Measurements from ENCODE around the gene PCDH15. TPM values are rescaled to one million over a fixed set of nuclear protein-coding genes. Genes with fewer than 3 reads are reported as not detected.

The PCDH15 gene
- total RNA-seq (2016; rRNA removed; fragmentation: Illumina TruSeq; extraction: Trizol) (not detected in 2 replicates), polyA plus RNA-seq (2011; rRNA removed) (not detected in 2 replicates), polyA minus RNA-seq (2011; rRNA and poly(A)+ RNA removed; ENCODE audit: low replicate concordance) (0.07 TPM in 1 of 2 replicates, not detected in the other), Bru-seq, nascent RNA (percentile 1 among the genes with signal in this experiment), BruChase-seq, experiment 1, labeled RNA remaining after a 6-hour chase (percentile 0 among the genes with signal in this experiment), BruChase-seq, experiment 2, labeled RNA remaining after a 2-hour chase (percentile 0 among the genes with signal in this experiment)
- not detected in 2 replicates for total RNA-seq (2016; cell fraction: cytosol; rRNA removed; fragmentation: Illumina TruSeq; extraction: Trizol; ENCODE audit: low read depth)
- total RNA-seq (2016; cell fraction: insoluble cytoplasmic fraction; rRNA removed; fragmentation: Illumina TruSeq; extraction: Trizol): not detected in 2 replicates
- total RNA-seq (2016; cell fraction: membrane; rRNA removed; fragmentation: Illumina TruSeq; extraction: Trizol): not detected in 2 replicates
- total RNA-seq (2016; cell fraction: nucleus; rRNA removed; fragmentation: Illumina TruSeq; extraction: Trizol): not detected in 2 replicates
- polyA plus RNA-seq (2011; cell fraction: cytosol; rRNA removed): not detected in 2 replicates
- not detected in 2 replicates for polyA plus RNA-seq (2011; cell fraction: nucleus; rRNA removed)
- not detected in 2 replicates for polyA plus RNA-seq (2012)
- not detected in 2 replicates for polyA plus RNA-seq (2016; cell fraction: cytosol; fragmentation: Illumina TruSeq; extraction: Trizol; ENCODE audit: low read depth)
- not detected in 2 replicates for polyA plus RNA-seq (2016; cell fraction: insoluble cytoplasmic fraction; fragmentation: Illumina TruSeq; extraction: Trizol; ENCODE audit: low read depth)
- polyA plus RNA-seq (2016; cell fraction: membrane; fragmentation: Illumina TruSeq; extraction: Trizol; ENCODE audit: low read depth): not detected in 2 replicates
- not detected in 2 replicates for polyA plus RNA-seq (2016; cell fraction: nucleus; fragmentation: Illumina TruSeq; extraction: Trizol; ENCODE audit: insufficient read depth, low read depth)
- polyA minus RNA-seq (2011; cell fraction: cytosol; rRNA and poly(A)+ RNA removed): not detected in 2 replicates
- not detected in 2 replicates for polyA minus RNA-seq (2011; cell fraction: nucleus; rRNA and poly(A)+ RNA removed)
- long read RNA-seq, experiment 1: 0 reads
- long read RNA-seq, experiment 2: 0 reads

- H3K36me3 ChIP-seq (replicated peaks in 1 of 2; ENCODE audit: control insufficient read depth in 1 of 2, insufficient read depth in 2 of 2, low read length in 2 of 2): no peaks in the 10 kb centered on the region
- intact Hi-C loops (cut with micrococcal nuclease; ENCODE audit: unreplicated experiment) (no loop called here), in situ Hi-C loops (cut with HindIII; ENCODE audit: extremely low pct_ligation_motif_present, low pct_unique_long_range_greater_than_20kb) (no loop called here)
- H3K9ac ChIP-seq (ENCODE audit: insufficient read depth, low read depth, low read length): no peak within 1 kb of the TSS
- ChIA-PET POLR2A (no interaction called here), CTCF (ENCODE audit: low intra/inter-chr PET ratio, low total read pairs) (no interaction called here)
- 3% methylated on average over 6 of the region's 10 CpGs for WGBS (ENCODE audit: low lambda C conversion rate)
- H3K27ac ChIP-seq (ENCODE audit: extremely low read length, insufficient read depth, low read length): no peak within 1 kb of the TSS
- no peaks in the 10 kb centered on the region for H3K9me3 ChIP-seq (ENCODE audit: low read length)
- H3K4me3 ChIP-seq (replicated peaks in 1 of 3; ENCODE audit: insufficient read depth in 1 of 3, low read depth in 2 of 3, low read length in 3 of 3): no peak within 1 kb of the TSS
- no peaks in the 10 kb centered on the region for H3K4me1 ChIP-seq (ENCODE audit: insufficient read depth, low read length)
- no peak within 1 kb of the TSS for H2AFZ ChIP-seq (ENCODE audit: low read length)
- H3K79me2 ChIP-seq (ENCODE audit: insufficient read depth, low read length): no peaks in the 10 kb centered on the region
- no TSS peak for BruUV-seq (replicated peaks)
- FAIRE-seq: peak; percentile 60
- no peak within 1 kb of the TSS for H3K4me2 ChIP-seq (ENCODE audit: low read depth, low read length)
- no peaks in the 10 kb centered on the region for H4K20me1 ChIP-seq (ENCODE audit: insufficient read depth, low read length)
- peak; percentile 92 for ATAC-seq
- DNase-seq (ENCODE audit: low spot score): peak; percentile 14
- no peaks in the 10 kb centered on the region; a peak in 1 of 5 replicates for H3K27me3 ChIP-seq (ENCODE audit: control insufficient read depth in 1 of 2, insufficient read depth in 2 of 2, low read length in 2 of 2)
- no peak for TF ChIP-seq RXRB (CRISPR knock-in tag; IDR thresholded peaks at IDR 0.05; ENCODE audit: borderline replicate concordance)
- TF ChIP-seq ZFP1 (CRISPR knock-in tag; IDR thresholded peaks at IDR 0.05): no peak
- TF ChIP-seq KDM2A (CRISPR knock-in tag; IDR thresholded peaks at IDR 0.05; ENCODE audit: borderline replicate concordance, low read depth): no peak
- TF ChIP-seq XBP1 (CRISPR knock-in tag; IDR thresholded peaks at IDR 0.05): no peak
- TF ChIP-seq FOSL1 (CRISPR knock-in tag; IDR thresholded peaks at IDR 0.05; ENCODE audit: borderline replicate concordance): no peak
- TF ChIP-seq SP2 (CRISPR knock-in tag; IDR thresholded peaks at IDR 0.05): no peak
- TF ChIP-seq ZNF660 (CRISPR knock-in tag; IDR thresholded peaks at IDR 0.05; ENCODE audit: borderline replicate concordance, low read depth): no peak
- TF ChIP-seq HOXA7 (CRISPR knock-in tag; IDR thresholded peaks at IDR 0.05): no peak
- TF ChIP-seq PCBP2 (optimal IDR thresholded peaks at IDR 0.05; ENCODE audit: low read depth, low read length, poor library complexity, severe bottlenecking): no peak
- TF ChIP-seq ZNF260 (CRISPR knock-in tag; IDR thresholded peaks at IDR 0.05; ENCODE audit: borderline replicate concordance, low read depth): no peak
- TF ChIP-seq SNAPC2 (CRISPR knock-in tag; IDR thresholded peaks at IDR 0.05): no peak
- peak; percentile 49 for TF ChIP-seq CTCF (CRISPR knock-in tag; IDR thresholded peaks at IDR 0.05)
- no peak for TF ChIP-seq ZNF282 (IDR thresholded peaks at IDR 0.05; ENCODE audit: partially characterized antibody)
- TF ChIP-seq SNRNP70 (IDR thresholded peaks at IDR 0.05; ENCODE audit: low read depth, low read length): no peak
- TF ChIP-seq EZH2 (conservative IDR thresholded peaks at IDR 0.05; ENCODE audit: low read depth, low read length): no peak
- no peak for TF ChIP-seq ZGPAT (CRISPR knock-in tag; IDR thresholded peaks at IDR 0.05)
- TF ChIP-seq E2F1 (CRISPR knock-in tag; IDR thresholded peaks at IDR 0.05): no peak
These were observed at the start of gene PCDH15 for GRCh38 chr10:54800741-54801421. Gene PCDH15 (minus strand): TSS chr10:54801231. CDS start chr10:54664262, 136,969 bp downstream.

All from HepG2 (cell line).